GM18508 (cell line): Measurements from ENCODE around the gene CPE.

Experiments used
- ATAC-seq: cut with Tn5 transposase; IDR thresholded peaks from one replicate; pipeline ENCODE4 v1.9.1; 2021; ENCODE audit warnings: moderate number of reproducible peaks; ENCODE audit not compliant: insufficient read depth, unreplicated experiment

Gene CPE

DNA sequence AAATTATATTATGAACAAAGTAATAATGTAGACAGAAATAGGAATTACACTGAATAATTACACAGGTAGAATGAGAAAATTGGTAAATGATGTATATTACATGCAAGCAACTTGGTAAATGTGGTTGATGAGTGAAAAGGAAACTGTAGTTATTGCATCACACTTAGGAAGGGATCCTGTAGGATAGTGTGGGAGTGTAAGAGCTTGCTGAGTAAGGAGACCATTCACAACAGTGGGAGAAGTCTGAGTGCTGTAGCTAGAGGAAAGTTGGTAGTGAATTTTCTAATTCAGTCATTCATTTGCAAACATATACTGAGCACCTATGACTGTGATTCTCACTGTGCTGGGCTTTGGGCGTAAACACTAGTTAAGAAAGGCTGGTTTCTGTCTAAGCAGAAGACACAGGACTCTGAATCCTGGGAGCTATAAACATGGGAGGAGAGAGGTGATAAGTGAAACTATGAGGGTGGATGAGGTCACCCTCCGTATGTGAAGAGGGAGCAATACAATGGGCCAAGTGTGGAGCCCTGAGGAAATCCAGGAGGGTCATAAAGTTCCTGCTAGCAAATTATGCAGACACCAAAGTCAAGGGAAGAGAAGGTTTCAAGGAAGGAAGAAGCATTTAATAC is 14.2 kb upstream of the CPE start:
- ATAC-seq = no peak

DNA sequence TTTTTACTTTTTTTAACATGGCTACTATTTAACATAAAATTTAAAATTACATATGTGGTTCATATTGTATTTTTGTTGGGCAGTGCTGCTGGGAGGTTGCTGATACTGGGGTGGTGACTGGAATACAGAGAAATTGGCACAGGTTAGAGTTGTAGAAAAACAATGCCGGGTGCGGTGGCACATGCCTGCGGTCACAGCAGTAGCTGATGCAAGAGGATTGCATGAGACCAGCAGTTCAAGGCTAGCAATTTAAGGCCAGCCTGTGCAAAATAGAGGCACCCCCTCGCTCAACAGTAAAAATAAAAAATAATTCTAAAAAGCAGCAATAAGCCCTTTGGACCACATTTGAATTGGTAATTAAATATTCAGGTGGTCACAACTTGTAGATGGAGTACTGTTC is 11.8 kb upstream of the CPE start:
- no peak for ATAC-seq

DNA sequence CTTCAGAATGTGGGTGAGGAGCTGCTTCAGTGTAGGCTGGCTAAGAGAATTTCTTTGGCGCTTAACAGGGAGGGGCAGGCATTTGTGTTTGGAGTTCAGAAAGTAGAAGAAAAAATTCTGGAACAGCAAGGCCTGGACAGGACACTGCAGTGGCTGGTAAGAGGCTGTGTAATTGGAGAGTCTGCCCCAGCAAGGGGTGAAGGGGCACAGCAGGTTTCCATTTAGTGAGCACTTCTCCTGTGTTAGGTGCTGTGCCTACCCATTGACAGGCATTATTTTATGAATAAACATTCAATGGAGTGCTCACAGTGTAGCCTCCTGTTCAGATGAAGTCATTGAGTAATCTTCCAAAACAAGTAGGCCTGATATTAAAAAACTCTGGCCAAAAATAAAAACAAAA is 10.7 kb upstream of the CPE start:
- ATAC-seq = no peak

DNA sequence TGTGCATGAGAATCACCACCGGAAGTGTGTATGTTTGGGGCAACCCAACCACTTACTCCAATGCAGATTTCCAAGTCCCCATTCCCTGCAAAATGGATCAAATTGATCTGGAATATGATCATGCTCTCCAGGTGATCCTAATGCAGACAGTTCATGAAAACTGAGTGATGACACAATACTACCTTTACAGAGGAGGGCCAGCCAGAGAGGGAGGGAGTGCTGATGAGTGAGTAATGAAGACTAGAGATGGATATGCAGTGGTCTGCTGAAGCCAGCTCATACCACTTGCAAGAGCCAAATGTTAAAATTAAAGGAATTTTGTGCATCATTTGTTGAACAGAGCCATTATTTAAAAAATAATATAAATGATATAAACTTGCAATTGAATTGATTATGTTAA is 10.2 kb upstream of the CPE start:
- no peak for ATAC-seq

DNA sequence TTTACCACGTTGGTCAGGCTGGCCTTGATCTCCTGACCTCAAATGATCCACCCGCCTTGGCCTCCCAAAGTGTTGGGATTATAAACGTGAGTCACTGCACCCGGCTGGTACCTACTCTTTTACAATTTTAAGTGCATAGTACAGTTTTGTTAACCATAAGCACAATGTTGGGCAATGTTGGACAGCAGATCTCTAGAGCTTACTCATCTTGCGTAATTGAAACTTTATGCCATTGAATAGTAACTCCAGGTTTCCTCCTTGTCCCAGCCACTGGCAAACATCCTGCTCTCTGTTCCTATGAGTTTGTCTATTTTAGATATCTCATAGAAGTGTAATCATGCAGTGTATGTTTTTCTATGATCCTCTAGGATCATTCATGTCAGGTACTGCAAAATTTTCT is 9.3 kb upstream of the CPE start:
- ATAC-seq = no peak

DNA sequence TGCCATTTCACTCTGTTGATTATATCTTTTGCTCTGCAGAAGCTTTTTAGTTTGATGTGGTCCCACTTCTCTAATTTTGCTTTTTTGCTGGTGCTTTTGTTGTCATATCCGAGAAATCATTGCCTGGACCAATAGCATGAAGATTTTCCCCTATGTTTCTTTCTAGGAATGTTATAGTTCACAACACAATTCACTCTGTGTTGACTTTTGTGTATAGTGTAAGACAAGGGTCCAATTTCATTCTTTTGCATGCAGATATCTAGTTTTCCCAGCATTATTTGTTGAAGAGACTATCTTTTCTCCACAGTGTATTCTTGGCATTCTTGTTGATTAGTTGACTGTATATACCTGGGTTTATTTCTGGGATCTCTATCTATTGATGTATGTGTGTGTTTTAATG is 8.3 kb upstream of the CPE start:
- no peak for ATAC-seq

DNA sequence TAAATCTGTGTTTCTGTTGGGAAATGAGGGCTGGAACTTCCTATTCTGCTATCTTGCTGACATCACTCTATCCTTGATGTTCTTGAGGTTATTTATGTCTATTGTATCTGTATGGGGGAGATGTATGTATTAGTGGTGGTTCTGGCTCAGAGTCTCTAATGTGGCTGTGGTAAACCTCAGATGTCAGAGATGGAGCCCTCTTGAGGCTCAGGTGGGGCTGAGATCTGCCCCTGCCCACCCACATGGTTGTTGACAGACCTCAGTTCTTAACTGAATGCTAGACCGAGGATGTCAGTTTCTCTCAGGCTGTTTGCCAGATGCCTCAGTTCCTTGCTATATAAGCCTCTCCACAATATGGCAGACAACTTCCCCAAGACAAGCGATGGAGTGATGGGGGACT is 3.3 kb upstream of the CPE start:
- ATAC-seq = no peak

DNA sequence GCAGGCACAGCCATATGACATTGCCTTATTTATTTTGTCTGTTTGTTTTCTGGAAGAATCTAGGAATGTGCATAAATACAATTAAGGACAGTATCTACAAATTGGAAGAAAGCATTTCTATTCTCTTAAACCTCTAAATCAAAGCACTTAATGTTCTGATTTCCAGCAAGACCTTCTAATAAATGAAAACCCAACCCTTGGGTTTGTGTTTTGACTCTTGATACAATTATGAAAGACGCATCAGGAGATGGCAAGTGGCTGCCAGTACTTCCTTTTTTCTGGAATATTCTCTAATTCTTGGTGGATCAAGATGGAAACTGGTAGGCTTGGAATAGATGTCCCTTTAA is 437 bp upstream of the CPE start:
- ATAC-seq = no peak

DNA sequence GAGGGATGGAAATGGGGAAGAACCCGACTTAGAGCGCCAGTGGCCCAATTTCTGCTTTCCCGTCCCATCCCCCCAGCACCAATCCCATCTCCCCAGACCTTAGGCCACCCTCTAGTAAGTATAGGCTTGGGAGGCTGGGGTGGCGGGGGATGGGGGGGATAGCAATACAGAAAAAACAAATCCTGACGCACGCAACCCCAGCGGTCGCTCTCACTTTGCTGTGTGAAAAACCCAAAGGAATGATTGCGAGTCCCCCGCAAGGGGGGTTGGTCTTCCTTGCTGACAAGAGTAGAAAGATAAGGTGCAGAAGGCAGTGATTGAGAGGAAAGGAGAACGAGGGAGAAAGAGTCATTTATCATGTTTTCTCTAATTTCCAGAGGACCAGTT is 863 bp downstream of the CPE start:
- ATAC-seq = no peak

DNA sequence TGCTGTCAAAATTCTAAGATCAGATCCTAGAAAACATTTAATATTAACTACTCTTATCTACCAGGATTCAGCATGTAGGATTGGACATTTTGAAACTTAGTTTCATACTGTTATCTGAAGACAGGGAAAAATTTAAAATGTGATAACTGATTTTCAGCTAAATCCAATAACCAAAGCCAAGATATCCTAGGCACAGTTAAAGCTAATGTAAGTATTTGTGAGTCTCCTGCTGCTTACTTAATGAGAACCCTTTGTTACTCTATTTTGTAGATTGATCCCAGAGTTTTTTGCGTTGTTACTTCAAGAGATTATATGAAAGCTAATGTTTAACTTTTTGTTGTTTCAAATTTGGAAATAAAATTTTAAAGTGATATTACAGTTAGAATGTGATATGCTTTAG is 2.0 kb downstream of the CPE start:
- ATAC-seq = no peak

DNA sequence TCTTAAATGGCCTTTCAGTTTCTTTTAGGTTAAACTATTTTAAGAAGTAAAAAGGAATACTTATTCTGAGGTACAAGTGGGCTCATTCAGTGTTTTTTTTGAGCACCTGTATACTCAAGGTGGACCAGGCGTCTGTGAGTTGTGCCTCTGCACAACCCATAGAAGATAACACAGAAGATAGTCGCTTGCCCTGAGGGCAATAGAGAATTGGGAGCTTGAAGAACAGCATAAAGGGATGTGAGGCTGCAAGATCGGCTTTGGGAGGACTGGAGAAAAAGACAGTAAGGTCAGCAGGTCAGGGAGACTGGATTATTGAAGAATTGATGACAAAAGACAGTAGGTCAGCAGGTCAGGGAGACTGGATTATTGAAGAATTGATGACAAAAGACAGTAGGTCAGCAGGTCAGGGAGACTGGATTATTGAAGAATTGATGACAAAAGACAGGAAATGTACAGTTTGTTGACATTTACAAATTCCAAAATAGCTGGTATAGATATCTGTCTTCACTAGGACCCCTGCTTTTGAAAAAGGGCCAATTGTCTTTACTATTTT is 3.1 kb downstream of the CPE start:
- ATAC-seq = no peak

DNA sequence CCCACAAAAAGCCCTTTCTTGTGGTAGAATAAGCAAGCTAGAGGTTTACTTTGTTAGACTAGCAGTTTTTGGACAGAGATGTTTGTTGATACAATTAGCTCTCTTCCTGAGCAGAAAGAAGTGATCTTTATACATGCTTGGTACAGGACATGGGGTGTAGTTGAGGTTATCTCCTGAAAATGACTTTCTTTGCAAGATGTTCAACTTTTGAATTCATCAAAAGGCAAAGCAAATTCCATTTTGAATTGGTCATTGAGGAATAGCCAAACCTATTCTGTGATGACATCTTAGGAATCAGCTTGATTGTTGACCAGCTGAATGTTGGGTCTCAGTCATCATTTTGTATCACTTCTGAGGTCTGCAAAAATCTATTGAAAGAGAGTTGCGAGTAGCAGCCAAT is 3.8 kb downstream of the CPE start:
- no peak for ATAC-seq

DNA sequence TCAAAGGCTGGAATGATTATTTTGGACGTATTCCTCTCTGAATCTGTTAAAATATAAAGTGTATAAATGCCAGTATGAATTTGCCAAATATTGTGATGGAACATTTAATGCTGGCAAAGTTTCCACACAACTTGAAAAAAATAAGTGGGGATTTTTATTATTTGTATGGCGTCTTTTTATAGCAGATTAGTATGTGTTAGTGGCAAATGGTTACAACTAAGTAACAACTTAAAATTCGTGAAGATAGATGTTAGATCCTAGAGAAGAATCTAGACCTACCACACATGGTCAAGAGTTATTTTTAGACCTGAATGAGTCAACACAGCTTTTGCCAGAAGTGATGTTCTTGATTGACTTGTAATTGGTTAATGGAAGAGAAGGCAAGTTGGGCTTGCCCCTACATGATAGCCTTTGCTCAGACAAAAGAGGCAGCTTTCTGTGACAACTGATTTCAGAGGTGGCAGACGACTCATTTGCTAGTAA is 4.8 kb downstream of the CPE start:
- no peak for ATAC-seq

DNA sequence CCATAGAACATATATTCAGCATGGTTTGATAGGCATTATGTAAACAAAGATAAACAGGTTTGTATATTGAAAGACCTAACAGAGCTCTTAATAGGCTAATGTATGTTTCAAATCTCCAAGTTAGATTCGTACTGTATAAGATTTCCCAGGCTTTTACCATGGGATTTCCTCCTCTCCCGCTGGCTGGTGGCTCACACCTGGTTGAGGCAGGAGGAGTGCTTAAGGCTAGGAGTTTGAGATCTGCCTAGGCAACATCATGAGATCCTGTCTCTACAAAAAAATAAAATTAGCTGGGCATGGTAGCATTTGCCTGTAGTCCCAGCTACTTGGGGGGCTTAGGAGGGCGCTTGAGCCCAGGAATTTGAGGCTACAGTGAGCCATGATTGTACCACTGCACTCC is 5.4 kb downstream of the CPE start:
- ATAC-seq = no peak

DNA sequence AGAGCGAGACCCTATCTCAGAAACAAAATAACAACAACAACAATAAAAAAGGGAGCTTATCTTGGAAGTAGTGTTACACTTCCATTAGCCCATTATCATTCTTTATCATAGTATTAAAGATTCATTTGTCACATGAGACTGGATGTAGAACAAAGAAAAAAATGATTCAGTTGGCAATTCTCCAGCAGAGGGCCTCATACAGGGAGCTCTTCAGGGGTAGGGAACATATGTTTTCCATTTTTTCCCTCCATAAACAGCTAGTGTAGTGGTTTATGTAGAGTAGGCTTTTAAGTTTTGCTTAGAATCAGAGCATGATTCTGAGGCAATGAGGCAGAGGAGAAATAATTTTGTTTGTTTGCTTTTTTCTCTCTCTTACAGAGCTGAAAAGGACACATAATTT is 5.8 kb downstream of the CPE start:
- ATAC-seq = no peak

DNA sequence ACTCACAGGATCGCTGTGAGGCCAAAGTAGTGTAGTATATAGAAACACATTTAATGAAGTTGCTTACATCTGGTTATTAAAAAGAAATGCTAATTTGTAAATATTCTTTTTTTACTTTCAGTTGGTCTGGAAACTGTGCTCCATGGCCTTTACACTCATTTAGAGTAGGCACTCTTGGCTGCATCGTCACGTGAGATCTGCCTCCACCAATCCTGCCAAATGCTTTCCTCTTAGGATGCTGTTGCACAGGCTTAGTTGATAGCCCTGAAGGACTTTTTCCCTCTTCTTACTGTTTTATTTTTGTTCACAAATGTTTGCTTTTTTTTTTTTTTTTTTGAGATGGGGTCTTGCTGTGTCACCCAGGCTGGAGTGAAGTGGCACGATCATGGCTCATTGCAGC is 6.3 kb downstream of the CPE start:
- ATAC-seq = no peak

DNA sequence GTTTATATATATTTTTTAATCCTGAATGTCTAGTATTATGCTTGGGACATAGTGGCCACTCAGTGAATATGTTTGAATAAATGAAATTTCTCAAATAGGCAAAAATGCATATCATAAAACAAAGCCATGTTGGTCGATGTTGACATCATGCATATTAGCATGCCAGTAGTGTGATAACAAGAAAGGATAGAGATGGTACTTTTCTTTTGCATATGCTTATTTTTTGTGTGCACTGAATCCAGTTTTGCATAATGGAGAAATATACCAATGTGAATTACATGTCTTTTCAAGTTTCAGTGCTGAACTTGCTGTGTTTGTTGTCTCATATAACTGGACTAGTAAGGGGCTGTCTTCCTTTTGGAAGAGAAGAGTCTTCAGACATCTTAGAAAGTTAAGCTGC is 7.5 kb downstream of the CPE start:
- no peak for ATAC-seq

DNA sequence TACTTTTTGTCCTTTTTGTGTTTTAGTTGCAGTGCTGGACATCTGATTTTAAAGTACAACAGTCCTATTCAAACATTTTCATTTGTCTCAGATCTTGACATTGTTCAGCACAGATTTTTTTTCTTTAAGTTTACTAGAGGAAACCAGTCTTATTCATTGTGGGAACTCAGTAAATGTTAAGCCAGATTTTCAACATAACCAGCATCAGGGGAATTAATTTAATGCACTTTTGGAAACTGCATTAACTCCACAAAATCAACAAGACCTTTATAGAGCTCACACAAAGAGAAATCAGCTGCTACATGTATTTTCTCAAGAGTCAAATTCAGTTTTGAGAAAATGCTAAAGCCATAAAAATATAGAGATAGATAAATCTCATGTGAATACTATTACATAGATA is 9.9 kb downstream of the CPE start:
- no peak for ATAC-seq

DNA sequence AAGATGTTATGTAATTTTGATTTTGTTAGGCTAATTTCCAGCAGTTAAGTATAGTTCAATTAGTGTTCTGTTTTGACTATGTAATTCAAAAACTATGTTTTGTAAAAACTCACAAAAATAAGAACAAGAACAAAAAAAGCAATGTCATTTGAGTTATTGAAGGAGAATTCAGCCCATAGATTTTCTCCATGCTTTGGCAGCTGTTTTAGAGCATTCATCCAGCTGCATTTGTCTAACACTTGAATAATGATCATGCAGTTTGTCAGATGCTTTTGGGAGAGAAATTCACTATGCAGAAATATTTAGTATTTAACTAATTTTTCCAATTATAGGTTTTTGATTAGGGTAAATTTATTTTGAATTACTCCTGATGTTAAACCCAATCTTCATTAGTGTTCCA is 14.2 kb downstream of the CPE start:
- no peak for ATAC-seq

DNA sequence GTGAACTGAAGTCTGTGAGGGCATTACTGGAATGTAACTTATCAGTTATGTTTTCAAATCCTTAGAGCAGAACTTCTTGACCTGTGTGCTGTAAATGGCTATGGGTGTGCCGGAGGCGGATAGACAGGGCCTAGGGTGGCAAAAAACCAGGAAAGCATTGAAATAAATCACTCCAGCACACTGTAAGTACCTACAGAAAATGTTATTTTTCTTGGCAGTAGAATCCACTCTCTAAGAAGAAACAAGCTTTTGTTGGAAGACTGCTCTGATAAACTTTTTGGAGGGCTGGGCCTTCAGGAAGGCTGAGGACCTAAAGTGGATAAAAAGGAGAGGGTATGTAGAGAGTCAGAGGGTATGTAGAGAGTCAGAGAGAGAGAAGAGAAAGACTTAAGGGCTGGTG is 14.9 kb downstream of the CPE start:
- no peak for ATAC-seq

DNA sequence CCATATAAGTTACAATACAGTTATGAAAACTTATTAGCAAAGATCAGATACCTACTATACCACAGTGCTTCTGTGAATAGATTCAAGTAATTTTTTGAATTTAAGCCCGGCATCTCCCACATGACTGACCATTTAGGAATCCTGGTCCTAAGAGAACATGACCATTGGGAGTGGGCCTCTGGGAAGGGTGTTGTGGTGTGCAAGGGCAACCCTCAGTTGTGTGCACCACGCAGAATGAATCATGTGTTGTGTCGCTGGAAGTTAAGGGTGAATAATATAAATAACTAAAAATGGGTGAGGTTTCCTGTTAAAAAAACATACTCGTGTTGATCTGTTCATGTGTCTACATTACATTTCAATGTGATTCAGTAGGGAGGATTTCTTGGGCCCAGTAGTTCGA is 15.5 kb downstream of the CPE start:
- no peak for ATAC-seq

DNA sequence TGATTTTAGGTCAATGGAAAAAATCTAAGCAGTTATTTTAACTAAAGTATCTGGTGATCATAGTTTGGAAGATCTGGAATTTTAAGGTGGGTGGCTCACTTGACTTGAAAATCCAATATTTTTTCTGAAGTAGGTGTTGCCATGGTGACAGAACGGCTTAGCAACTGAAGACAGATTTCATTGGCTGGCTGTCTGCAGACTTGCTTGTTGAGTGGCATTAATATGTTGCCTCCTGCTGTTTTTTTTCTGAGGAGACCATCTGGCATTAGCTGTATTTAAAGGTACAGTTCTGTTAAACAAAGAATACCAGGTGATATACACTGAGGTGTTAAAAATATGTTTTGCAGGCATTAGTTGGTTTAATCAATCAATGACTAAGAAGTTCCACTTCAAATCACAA is 19.8 kb downstream of the CPE start:
- no peak for ATAC-seq

DNA sequence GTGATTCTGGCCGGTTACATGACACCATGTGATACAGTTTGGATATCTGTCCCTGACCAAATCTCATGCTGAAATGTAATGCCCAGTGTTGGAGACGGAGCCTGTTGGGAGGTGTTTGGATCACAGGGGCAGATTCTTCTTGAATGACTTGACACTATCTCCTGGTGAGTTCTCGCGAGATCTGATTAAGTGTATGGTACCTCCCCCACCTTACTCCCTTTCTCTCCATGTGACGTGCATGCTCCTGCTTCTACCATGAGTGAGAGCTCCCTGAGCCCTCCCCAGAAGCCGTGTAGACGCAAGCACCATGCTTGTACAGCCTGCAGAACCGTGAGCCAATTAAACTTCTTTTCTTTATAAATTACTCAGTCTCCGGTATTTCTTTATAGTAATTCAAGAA is 23.6 kb downstream of the CPE start:
- ATAC-seq = no peak
